NT2/D1 (cell line): ENCODE data around the gene LDB3.

Experiments used
- SUZ12 ChIP-seq: IDR thresholded peaks from 2 replicates; pipeline ENCODE4 v1.6.1; 2011; ENCODE audit not compliant: insufficient read length, insufficient read depth; ENCODE audit errors: extremely low read depth
- ZNF274 ChIP-seq: IDR thresholded peaks from 2 replicates; pipeline ENCODE4 v1.6.1; 2011; ENCODE audit warnings: mild to moderate bottlenecking, low read depth, low read length

GRCh38 chr10:86652361-86653202, 15.7 kb upstream of the LDB3 start:
- no peak for TF ChIP-seq SUZ12
- TF ChIP-seq ZNF274: no peak
